Middle frontal gyrus (tissue), 1 donor: ENCODE results near the gene EHMT1.
"Not testable (repeated sequence)": the region's sequence is repeated elsewhere in the genome, so short reads cannot be mapped to it uniquely, and the experiment has no call there.

Source experiments
- DNase-seq: peaks from one replicate; pipeline ENCODE4 v3.0.0-alpha.2; 2015; ENCODE audit warnings: low spot score; ENCODE audit errors: extremely low spot score

The EHMT1 gene

GRCh38 chr9:137804908-137805630, 186.3 kb downstream of the EHMT1 start:
- DNase-seq = no peak

- DNase-seq = no peak
These were observed 189.2 kb downstream of the EHMT1 start for GRCh38 chr9:137807721-137808703.

DNA sequence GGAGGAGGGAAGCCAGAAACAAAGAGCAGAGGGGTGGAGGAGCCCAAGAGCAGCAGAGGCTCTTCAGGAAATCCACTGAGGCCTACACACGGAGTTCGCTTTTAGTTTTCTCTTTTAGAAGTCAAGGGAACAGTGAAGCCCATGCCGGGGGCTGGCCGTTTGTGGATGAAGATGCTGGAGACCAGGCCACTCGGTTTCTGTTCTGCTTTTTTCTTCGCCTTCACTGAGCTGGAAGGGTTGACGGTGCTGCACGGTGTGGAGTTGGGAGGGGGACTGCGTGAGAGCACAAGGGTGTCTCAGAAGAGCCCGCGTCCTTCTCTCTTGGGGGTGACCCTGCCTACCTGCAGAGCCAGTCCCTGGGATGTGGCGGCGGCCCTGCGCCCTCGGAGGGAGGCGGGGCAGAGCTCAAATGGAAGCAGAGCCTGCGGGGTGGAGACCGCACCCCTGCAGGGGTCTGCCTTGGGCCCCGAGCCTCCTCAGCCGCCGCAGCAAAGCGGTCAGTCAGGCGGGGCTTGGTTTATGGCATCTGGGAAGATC, 190.3 kb downstream of the EHMT1 start:
- no peak for DNase-seq

DNA sequence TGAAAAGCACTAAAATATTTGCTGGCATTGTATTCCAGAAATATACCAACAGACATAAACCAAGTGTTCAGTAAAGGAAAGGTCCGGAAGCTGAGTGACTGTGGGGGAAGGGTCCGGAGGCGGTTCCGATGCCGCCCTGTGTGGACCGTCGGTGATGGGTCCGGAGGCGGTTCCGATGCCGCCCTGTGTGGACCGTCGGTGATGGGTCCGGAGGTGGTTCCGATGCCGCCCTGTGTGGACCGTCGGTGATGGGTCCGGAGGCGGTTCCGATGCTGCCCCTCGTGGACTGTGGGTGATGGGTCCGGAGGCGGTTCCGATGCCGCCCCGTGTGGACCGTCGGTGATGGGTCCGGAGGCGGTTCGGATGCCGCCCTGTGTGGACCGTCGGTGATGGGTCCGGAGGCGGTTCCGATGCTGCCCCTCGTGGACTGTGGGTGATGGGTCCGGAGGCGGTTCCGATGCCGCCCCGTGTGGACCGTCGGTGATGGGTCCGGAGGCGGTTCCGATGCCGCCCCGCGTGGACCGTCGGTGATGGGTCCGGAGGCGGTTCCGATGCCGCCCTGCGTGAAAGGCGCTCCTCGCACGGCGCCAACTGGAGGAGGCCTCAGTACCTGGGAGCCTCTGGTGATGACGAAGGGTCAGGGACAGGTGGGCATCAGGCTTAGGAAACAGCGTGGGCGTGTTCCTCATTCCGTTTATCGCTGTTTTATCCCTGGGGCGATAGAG, 191.1 kb downstream of the EHMT1 start:
- DNase-seq = not testable (repeated sequence)

DNA sequence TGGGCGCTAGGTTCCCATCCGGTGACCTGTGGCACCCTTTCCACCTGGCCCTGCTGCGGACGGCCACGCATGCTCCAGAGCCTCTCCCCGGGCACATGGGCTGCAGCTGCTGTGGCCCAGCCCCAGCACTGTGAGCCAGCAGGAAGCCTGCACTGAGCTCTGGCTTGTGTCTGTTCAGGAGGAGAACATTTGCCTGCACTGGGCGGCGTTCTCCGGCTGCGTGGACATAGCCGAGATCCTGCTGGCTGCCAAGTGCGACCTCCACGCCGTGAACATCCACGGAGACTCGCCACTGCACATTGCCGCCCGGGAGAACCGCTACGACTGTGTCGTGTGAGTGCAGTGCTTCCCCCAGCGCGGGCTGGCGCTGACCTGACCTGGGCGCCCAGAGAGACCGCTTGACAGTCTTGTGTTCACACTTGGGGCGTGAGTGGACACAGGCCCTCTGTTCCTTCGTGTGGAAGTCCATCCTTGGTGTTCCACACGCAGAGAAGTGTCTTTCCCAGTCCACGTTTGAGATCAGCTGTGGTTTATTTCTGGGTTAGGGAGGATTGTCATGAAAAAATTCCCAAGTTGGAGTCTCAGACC, 192.6 kb downstream of the EHMT1 start:
- no peak for DNase-seq

DNA sequence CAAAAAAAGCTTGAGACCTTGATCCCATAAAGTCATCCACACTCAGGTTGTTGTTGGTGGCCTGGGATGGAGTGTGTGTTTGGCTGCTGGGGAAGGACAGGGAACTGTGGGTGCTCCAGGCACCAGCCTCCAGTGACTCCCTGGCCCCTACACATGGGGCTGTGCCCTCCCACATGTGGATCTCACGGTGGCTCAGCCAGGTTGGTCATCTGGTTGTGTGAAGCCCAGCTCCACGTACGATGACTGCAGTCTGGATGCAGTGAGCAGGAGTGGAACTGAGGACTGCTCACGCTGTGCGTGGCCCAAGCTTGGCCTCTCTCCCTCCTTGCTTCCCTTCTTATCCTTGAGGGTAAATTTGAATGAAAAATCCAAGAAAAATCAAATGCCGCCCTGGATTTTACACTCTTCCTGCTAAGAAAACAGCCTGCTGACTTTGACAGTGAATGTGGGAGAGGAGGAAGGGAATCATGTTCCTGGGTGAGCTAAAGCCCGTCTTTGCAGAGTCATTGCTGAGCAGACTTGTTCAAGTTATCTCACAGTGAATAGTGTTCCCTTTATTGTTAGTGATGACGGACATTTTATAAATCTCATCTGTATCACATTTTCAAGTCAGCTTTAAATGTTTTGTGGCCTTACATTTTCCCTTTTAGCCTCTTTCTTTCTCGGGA, 193.7 kb downstream of the EHMT1 start:
- no peak for DNase-seq

GRCh38 chr9:137813167-137813566, 194.4 kb downstream of the EHMT1 start:
- DNase-seq = no peak

DNA sequence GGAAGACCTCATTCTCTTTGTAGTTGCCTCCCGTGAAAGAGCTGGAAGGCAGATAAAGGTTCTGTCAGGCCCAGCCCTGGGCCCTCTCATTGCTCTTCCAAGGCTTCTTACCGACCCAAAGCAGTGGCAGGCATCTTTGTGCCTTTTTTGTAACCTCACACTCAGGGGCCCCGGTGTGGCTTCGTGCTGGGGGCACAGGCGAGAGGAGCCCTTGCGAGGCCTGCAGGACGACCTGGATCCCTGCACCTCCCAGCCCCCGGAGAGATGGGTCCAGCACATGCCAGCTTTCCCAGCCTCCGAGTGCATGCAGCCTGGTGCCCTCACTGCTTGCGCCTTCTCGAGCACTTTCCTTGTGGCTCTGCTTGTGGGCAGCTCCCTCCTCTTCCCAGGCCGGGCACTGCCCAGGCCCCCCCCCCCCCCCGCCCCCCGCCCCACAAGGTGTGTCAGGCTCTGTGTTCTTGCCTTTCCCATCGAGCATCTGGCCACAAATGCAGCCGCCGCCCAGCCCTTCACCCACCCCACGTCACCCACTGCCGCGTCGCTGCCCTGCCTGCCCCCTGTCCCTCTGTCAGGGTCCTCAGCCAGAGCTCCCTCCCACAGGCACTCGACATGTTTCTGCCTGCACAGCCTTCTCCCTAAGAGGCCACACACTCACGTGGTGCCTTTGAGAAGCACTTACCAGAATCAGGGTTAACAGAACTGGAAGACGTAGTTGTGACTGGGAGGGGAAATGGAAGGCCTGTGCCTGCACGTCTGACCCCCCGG, 195.0 kb downstream of the EHMT1 start:
- no peak for DNase-seq

DNA sequence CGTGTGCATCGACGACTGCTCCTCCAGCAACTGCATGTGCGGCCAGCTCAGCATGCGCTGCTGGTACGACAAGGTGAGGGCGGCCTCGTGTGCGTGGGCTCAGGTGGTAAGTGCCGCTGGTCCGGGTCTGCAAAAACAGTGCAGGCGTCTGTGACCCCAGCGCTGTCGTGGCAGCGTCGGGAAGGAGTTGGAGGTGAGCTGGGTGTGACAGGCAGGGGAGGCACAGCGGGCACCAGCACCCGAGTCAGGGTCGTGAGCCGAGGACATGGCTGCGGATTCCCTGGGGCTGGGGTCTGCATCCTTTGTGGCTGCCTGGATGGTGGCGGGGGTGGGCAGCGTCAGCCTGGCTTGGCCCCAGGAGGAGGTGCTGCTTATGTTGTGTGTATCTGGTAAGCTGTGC, 195.6 kb downstream of the EHMT1 start:
- DNase-seq = no peak

DNA sequence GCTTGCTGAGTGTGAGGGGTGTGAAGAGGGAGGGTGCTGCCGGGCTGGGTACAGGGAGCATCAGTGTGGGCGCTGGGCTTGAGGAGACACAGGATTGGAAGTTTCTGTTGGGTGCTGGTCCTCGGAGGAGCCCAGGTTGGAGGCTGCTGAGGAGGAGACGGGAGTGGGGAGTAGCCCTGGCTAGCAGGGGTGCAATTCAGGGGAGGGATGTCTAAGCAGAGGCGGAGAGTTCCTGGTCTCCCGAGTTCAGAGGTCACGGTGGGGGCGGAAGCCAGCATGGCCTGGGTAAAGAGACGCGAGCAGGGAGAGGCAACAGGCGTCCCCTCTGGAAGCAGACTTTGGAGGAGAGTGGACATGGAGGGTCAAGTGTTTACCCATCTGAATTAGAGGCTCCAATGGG, 196.0 kb downstream of the EHMT1 start:
- DNase-seq = no peak

DNA sequence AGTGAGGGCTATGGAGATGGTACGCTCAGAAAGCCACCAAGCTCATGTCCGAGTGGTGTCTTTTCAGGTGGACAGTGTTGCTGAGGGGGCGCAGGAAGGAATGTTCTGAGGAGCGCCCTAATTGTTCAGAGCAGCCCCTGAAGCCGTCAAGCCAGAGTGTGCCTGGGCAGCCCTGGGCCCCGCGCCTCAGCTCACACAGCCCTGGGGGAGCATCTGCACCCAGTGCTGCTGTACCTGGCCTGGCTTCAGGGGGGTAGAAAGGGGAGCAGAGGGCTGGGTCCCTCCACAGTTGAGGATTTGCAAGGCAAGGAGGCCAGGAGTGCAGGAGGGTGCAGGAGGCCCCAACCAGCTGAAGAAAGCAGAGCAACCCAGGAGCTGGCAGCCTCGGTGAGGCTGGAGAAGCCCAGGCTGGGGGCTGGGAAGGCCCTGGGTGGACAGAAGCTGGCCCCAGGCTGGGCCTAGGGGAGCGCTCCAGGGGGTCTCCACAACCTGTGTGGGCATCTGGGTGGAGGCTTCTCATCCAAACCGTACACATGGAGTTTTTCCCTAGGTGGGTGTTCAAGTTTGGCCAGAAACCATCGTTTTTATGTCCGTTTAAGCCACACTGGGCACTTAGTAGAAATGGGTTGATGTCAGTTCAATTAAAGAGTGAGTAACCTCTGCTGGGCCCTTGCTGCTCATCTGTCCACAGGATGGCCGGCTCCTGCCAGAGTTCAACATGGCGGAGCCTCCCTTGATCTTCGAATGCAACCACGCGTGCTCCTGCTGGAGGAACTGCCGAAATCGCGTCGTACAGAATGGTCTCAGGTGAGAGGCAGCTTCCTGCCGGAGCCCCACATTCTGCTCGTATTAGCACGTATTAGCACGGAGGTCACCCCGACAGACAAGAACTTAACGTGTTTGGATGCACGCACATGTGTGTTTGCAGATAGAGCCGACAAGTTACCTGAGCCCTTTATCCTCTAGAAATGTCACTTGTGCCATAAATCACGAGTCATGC, 196.8 kb downstream of the EHMT1 start:
- DNase-seq = no peak

GRCh38 chr9:137816531-137817235, 197.9 kb downstream of the EHMT1 start:
- no peak for DNase-seq

DNA sequence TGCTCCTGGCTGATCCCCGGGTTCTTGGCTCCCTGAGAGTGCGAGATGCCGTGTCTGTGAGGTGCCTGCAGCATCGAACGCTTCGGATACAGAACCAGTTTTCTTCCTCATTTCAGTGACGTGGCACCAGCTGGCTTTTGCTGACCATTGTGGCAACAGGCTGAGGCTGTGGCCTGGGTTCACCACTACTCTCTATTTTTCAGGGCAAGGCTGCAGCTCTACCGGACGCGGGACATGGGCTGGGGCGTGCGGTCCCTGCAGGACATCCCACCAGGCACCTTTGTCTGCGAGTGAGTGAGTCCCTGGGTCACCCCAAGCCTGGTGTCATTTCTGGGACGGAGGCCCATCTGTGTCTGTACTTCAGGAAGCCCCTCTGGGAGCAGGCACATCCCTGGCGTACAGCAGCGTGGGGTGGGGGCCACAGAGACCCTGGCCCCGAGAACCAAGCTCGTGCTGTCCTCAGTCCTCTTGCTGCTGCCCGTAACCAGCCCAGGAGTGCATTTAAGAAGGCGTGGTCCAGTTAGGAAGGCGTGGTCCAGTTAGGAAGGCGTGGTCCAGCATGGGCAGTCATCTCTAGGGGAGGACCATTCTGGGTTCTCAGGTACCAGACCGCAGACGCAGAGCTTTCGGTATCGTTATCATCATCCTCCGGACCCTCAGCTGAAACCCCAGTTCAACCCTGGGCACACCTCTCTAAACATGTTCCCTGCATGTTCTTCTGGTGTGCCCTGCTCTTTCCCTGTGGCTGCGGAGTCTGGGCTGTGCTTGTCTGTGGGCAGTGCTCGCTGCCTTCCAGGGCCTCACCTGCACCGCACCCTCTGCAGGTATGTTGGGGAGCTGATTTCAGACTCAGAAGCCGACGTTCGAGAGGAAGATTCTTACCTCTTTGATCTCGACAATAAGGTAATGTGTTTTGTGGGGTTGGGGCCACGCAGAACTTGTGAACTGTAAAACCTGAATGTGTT, 198.7 kb downstream of the EHMT1 start:
- no peak for DNase-seq

GRCh38 chr9:137818286-137818685, 199.5 kb downstream of the EHMT1 start:
- no peak for DNase-seq

- DNase-seq = no peak
These were observed 201.5 kb downstream of the EHMT1 start for GRCh38 chr9:137820161-137820855.
